ENCODE results near the gene SCN8A. TPM values are rescaled to one million over a fixed set of nuclear protein-coding genes. Genes with fewer than 3 reads are reported as not detected.

Gene SCN8A
- polyA plus RNA-seq, 1 donor from 2014 or later, result 0.85 TPM

DNA sequence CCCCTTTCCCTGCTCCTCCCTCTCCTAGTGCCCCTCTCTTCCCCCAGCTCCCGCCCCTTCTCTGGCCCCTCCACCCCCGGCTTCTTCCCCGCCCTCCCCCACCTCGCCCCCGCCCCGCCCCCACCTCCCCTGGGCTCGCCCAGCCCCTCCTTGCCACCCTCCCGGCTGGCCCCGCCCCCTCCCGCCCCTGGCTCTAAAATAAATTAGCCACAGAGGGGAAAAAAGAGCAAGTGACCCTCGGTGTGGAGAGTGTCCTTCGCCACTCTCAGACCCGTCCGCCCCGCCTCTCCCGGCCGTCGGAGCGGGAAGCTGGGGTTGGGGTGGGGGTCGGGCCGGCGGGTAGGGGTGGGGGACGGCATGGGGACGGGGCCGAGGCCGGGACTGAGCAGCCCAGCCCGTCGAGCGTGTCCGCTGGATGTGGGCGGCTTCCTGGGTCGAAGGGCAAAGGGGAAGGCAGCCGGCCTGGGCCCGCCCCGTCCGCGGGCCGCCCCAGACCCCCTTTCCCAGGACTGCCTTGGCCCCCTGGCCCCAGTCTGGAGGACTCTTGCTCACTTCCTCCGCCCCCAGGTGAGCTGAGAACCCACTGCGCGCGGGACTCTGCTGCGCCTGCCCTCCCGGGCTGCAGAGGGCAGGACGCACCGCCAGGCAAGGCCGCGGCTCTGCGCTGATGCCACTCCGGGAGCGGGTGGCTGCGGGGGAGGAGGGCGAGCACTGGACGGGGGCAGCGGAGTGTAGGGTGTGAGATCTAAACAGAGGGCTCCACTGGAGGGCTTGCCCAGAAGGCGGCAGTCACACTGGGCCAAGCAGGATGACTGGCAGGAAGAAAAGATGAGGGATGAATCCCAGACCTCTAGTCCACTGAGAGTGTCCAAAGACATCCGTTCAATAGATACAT is 258.1 kb downstream of the SCN8A start:
- Mint-ChIP-seq H3K27me3 (peaks cover 47% of the 10 kb centered on the region), H3K27ac (no peak overlapping the region)

DNA sequence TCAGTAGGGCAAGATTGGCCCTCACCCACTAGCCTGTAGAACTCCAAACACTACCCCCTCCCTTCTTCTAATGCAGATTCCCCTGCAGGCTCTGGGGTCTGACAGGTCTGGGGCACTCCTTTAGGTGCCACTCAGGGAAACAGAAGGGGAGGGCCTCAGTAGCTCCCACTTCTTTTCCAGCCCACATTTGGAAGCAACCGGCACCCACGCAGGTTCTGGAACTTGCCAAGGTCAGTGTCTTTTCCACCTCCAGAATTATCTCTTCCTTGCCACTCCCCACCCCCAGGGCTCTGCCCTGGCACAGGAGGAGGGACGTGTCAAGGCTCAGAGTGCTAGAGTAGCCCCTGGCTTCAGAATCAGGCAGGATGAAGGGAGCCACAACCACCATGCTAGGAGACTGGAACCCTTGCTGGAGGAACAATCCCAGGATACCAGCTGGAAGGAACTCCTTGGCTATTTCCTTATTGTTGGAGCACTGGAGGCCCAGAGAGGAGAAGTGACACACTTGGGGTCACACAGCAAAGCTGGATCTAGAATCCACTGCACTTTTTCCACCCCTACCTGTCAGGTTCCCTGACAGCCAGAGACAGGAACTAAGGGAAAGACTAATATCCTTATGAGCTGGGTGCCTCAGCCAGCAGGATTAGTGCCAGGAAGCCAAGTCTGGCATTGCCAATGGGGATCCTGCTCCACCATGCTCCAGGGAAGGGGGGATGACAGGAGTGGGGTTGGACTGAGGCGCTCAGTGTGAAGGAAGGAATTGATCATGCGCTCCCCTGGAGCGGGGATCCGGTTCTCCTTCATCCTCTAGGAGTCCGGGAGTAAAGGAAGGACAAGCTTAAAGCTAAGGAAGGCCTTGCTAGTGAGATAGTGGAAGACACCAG is 259.3 kb downstream of the SCN8A start:
- Mint-ChIP-seq H3K27me3 (peaks cover 40% of the 10 kb centered on the region), H3K27ac (no peak overlapping the region), H3K4me1 (peaks cover 4 to 12% (median 9%) of the 10 kb centered on the region in 3 donors), H3K36me3 (peaks cover 2% of the 10 kb centered on the region), H3K4me3 (peak overlapping the region in 2 of 4 donors; percentile 17 to 57), H3K9me3 (peaks cover 0 to 3% (median 0%) of the 10 kb centered on the region in 3 donors)

More for the DNA sequence above, 258.1 kb downstream of the SCN8A start:
- H3K9me3 Mint-ChIP-seq, result peaks cover 0 to 3% (median 0%) of the 10 kb centered on the region in 3 donors
- peaks cover 5% of the 10 kb centered on the region for H3K36me3 Mint-ChIP-seq
- H3K4me1 Mint-ChIP-seq, result peaks cover 4 to 12% (median 9%) of the 10 kb centered on the region in 3 donors
- H3K4me3 Mint-ChIP-seq, result peak overlapping the region in 1 of 4 donors; percentile 84

- Mint-ChIP-seq H3K9me3 (peaks cover 0 to 3% (median 0%) of the 10 kb centered on the region in 3 donors), H3K4me3 (no peak overlapping the region), H3K27me3 (peaks cover 37% of the 10 kb centered on the region), H3K4me1 (peaks cover 4 to 11% (median 9%) of the 10 kb centered on the region in 3 donors), H3K36me3 (peaks cover 3% of the 10 kb centered on the region), H3K27ac (no peak overlapping the region)
Measured at GRCh38 chr12:51850965-51851299, 259.9 kb downstream of the SCN8A start.

- H3K9me3 Mint-ChIP-seq, result peaks cover 0 to 1% (median 0%) of the 10 kb centered on the region in 3 donors
- H3K4me3 Mint-ChIP-seq, result peak overlapping the region in 1 of 4 donors; percentile 37
- peaks cover 37% of the 10 kb centered on the region for H3K27me3 Mint-ChIP-seq
- peaks cover 3% of the 10 kb centered on the region for H3K36me3 Mint-ChIP-seq
- no peak overlapping the region for H3K27ac Mint-ChIP-seq
- H3K4me1 Mint-ChIP-seq, result peaks cover 4 to 6% (median 6%) of the 10 kb centered on the region in 3 donors
Measured at GRCh38 chr12:51851413-51852124, 260.5 kb downstream of the SCN8A start.

DNA sequence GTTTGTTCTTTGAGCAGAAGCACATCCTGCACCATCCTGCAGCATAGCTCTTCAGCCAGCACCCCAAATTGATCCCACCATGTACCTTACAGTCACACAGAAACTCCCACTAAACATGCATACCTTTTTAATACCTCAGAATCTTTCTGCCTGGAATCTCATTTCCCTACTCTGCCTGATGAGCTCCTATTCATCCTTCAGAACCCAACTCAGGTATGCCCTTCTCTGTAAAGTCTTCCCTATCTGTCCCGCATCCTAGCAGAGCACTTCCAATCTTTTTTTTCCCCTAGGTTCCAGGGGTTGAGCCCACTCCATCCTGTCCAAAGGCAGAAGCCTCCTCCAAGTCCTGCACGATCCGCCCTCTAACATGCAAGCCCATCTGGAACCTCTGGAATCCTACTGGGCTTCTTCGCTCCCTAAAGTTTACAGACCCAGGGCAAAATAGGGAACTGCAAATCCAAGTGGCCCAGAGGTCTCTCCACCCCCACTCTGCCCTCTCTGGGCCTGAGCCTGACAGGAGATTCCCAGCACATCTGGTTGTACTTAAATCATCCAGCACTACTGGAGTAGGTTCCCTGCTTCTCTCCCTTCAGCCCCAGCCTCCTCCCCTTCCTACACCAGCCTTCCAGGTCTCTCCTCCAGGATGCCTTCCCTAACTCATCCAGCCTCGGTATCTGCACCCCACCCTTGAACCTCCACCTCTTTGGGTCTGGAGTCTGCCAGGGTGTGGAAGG is 261.5 kb downstream of the SCN8A start:
- H3K27me3 Mint-ChIP-seq, result peaks cover 33% of the 10 kb centered on the region
- peak overlapping the region in 2 of 4 donors; percentile 42 to 48 for H3K4me3 Mint-ChIP-seq

GRCh38 chr12:51855586-51856428 is 264.8 kb downstream of the SCN8A start:
- Mint-ChIP-seq H3K27me3 (peaks cover 29% of the 10 kb centered on the region), H3K27ac (no peak overlapping the region), H3K9me3 (no peaks in the 10 kb centered on the region), H3K36me3 (peaks cover 1% of the 10 kb centered on the region), H3K4me1 (peaks cover 4 to 5% (median 4%) of the 10 kb centered on the region in 3 donors), H3K4me3 (no peak overlapping the region)

More for the DNA sequence above, 261.5 kb downstream of the SCN8A start:
- Mint-ChIP-seq H3K36me3 (peaks cover 3% of the 10 kb centered on the region), H3K4me1 (peaks cover 4 to 5% (median 4%) of the 10 kb centered on the region in 3 donors), H3K27ac (no peak overlapping the region), H3K9me3 (no peaks in the 10 kb centered on the region)

DNA sequence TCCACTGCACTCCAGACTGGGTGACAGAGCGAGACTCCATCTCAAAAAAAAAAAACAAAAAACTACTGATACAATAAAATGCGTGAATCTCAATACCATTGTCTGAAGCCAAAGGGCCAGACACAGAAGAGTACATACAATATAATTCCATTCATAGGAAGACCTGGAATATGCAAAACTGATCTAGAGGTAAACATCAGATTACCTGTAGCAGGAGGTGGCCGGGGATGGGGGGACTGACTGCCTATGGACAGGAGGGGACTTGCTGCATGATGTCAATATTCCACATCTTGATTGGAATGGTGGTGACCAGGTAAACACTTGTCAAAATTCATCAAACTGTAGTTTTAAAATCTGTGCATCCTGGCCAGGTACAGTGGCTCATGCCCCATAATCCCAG is 270.0 kb downstream of the SCN8A start:
- H3K36me3 Mint-ChIP-seq, result no peaks in the 10 kb centered on the region

More for the DNA sequence above, 270.0 kb downstream of the SCN8A start:
- Mint-ChIP-seq H3K27me3 (peaks cover 41% of the 10 kb centered on the region), H3K4me3 (no peak overlapping the region), H3K9me3 (peaks cover 0 to 3% (median 0%) of the 10 kb centered on the region in 3 donors), H3K27ac (no peak overlapping the region), H3K4me1 (peaks cover 2 to 5% (median 2%) of the 10 kb centered on the region in 3 donors)

Other genes with a start within 250 kb of the SCN8A start
- 0.58 TPM for gene CELA1, start 244.6 kb upstream of the SCN8A start, polyA plus RNA-seq
- 4.6 TPM for gene GALNT6, start 199.8 kb upstream of the SCN8A start, polyA plus RNA-seq
- 0.53 TPM for gene SLC4A8, start 166.4 kb upstream of the SCN8A start, polyA plus RNA-seq